BLaER1 treated with 17β-estradiol and CSF1 and Interleukin-3, amounts not matched to agents 10 nM and 100 nM (cell line): ENCODE data around the gene FTL.

Experiments used
- H3K27ac ChIP-seq, 11 experiments: shearing (Covaris generic); formaldehyde crosslinking; 2 replicates each; pipeline ENCODE4 v1.8.1; 2022
- H3K27me3 ChIP-seq, 11 experiments: shearing (Covaris generic); formaldehyde crosslinking; 2 replicates each; pipeline ENCODE4 v1.8.1; 2022
- H3K36me3 ChIP-seq, 11 experiments: shearing (Covaris generic); formaldehyde crosslinking; 2 replicates each; pipeline ENCODE4 v1.8.1; 2022
- H3K4me1 ChIP-seq, 10 experiments: shearing (Covaris generic); formaldehyde crosslinking; 2 replicates each; pipeline ENCODE4 v1.8.1; 2022
- H3K4me2 ChIP-seq, 11 experiments: shearing (Covaris generic); formaldehyde crosslinking; 2 replicates each; pipeline ENCODE4 v1.8.1; 2022
- H3K4me3 ChIP-seq, 10 experiments: shearing (Covaris generic); formaldehyde crosslinking; 2 replicates each; pipeline ENCODE4 v1.8.1; 2022
- H3K9ac ChIP-seq, 11 experiments: shearing (Covaris generic); formaldehyde crosslinking; 2 replicates each; pipeline ENCODE4 v1.8.1; 2022
- H3K9me3 ChIP-seq, 11 experiments: shearing (Covaris generic); formaldehyde crosslinking; replicated peaks in 1 of 11; 2 replicates each; pipeline ENCODE4 v1.8.1; 2022
- H4K20me1 ChIP-seq, 11 experiments: shearing (Covaris generic); formaldehyde crosslinking; 2 replicates each; pipeline ENCODE4 v1.8.1; 2022
- Cebpa-rat ChIP-seq, 11 experiments: shearing (Covaris generic); IDR thresholded peaks; 2 replicates each; pipeline ENCODE4 v1.8.1; 2022

FTL gene

GRCh38 chr19:48961051-48961649, 4.0 kb upstream of the FTL start:
- peaks cover 39 to 83% (median 70%) of the 10 kb centered on the region in 10 experiments for H3K4me1 ChIP-seq
- H4K20me1 ChIP-seq: peaks cover 9 to 15% (median 10%) of the 10 kb centered on the region in 11 experiments; a peak in 21 of 22 replicates
- peak overlapping the region in 10 of 11 experiments; percentile 91 to 99 (median 96); a peak in 18 of 22 replicates for H3K27ac ChIP-seq
- H3K4me3 ChIP-seq: 0 out of 20 replicates have a peak overlapping the region, but pooled peaks of 1 of the 10 experiments have one; percentile 11
- peaks cover 27 to 57% (median 43%) of the 10 kb centered on the region in 11 experiments for H3K36me3 ChIP-seq
- peak overlapping the region in 10 of 11 experiments; percentile 35 to 99 (median 84); a peak in 16 of 22 replicates for H3K9ac ChIP-seq
- no peak for TF ChIP-seq Cebpa-rat (IDR thresholded peaks at IDR 0.05)
- no peaks in the 10 kb centered on the region for H3K9me3 ChIP-seq
- H3K4me2 ChIP-seq: peak overlapping the region; percentile 80 to 100 (median 85); a peak in 21 of 22 replicates
- H3K27me3 ChIP-seq: no peaks in the 10 kb centered on the region

GRCh38 chr19:48961673-48962028, 3.5 kb upstream of the FTL start:
- H4K20me1 ChIP-seq: peaks cover 14 to 20% (median 15%) of the 10 kb centered on the region in 11 experiments; a peak in 21 of 22 replicates
- no peaks in the 10 kb centered on the region for H3K27me3 ChIP-seq
- H3K4me1 ChIP-seq: peaks cover 41 to 83% (median 69%) of the 10 kb centered on the region in 10 experiments
- H3K36me3 ChIP-seq: peaks cover 27 to 57% (median 44%) of the 10 kb centered on the region in 11 experiments
- peak overlapping the region; percentile 74 to 99 (median 87); a peak in 21 of 22 replicates for H3K9ac ChIP-seq
- no peak for TF ChIP-seq Cebpa-rat (IDR thresholded peaks at IDR 0.05)
- H3K27ac ChIP-seq: peak overlapping the region; percentile 91 to 99 (median 96)
- H3K4me3 ChIP-seq: peak overlapping the region in 4 of 10 experiments; percentile 42 to 59 (median 48); a peak in 4 of 20 replicates
- no peaks in the 10 kb centered on the region for H3K9me3 ChIP-seq
- peak overlapping the region; percentile 80 to 100 (median 85) for H3K4me2 ChIP-seq

- Histone ChIP-seq H3K9ac (peak overlapping the region; percentile 74 to 99 (median 87)), H3K27ac (peak overlapping the region; percentile 91 to 99 (median 96)), H3K4me3 (peak overlapping the region in 9 of 10 experiments; percentile 11 to 59 (median 39); a peak in 11 of 20 replicates), H3K27me3 (no peaks in the 10 kb centered on the region), H4K20me1 (peaks cover 20 to 26% (median 21%) of the 10 kb centered on the region in 11 experiments; a peak in 21 of 22 replicates), H3K4me1 (peaks cover 47 to 83% (median 69%) of the 10 kb centered on the region in 10 experiments), H3K36me3 (peaks cover 27 to 57% (median 45%) of the 10 kb centered on the region in 11 experiments), H3K4me2 (peak overlapping the region; percentile 80 to 100 (median 85)), H3K9me3 (no peaks in the 10 kb centered on the region)
- no peak for TF ChIP-seq Cebpa-rat (IDR thresholded peaks at IDR 0.05)
Measured at GRCh38 chr19:48962029-48962848, 2.9 kb upstream of the FTL start.

- peak overlapping the region; percentile 91 to 99 (median 96) for H3K27ac ChIP-seq
Measured at GRCh38 chr19:48962849-48963165, 2.3 kb upstream of the FTL start.

GRCh38 chr19:48963371-48964204, 1.5 kb upstream of the FTL start:
- Histone ChIP-seq H3K27me3 (no peaks in the 10 kb centered on the region), H3K4me3 (peak overlapping the region; percentile 42 to 68 (median 54); a peak in 18 of 20 replicates), H3K9me3 (no peaks in the 10 kb centered on the region), H3K36me3 (peaks cover 23 to 52% (median 43%) of the 10 kb centered on the region in 11 experiments), H3K4me1 (peaks cover 58 to 86% (median 72%) of the 10 kb centered on the region in 10 experiments), H3K4me2 (peak overlapping the region; percentile 80 to 98 (median 92)), H3K9ac (peak overlapping the region; percentile 80 to 99 (median 87)), H4K20me1 (peaks cover 23 to 39% (median 32%) of the 10 kb centered on the region in 11 experiments; a peak in 21 of 22 replicates), H3K27ac (peak overlapping the region; percentile 91 to 99 (median 96))
- no peak for TF ChIP-seq Cebpa-rat (IDR thresholded peaks at IDR 0.05)

More at GRCh38 chr19:48962849-48963165, 2.3 kb upstream of the FTL start:
- Histone ChIP-seq H3K4me3 (peak overlapping the region in 9 of 10 experiments; percentile 11 to 59 (median 39); a peak in 11 of 20 replicates), H3K27me3 (no peaks in the 10 kb centered on the region), H3K9ac (peak overlapping the region; percentile 80 to 99 (median 87)), H3K9me3 (no peaks in the 10 kb centered on the region), H3K4me1 (peaks cover 53 to 83% (median 70%) of the 10 kb centered on the region in 10 experiments), H4K20me1 (peaks cover 23 to 31% (median 26%) of the 10 kb centered on the region in 11 experiments; a peak in 21 of 22 replicates), H3K36me3 (peaks cover 25 to 52% (median 45%) of the 10 kb centered on the region in 11 experiments), H3K4me2 (peak overlapping the region; percentile 80 to 100 (median 90))
- no peak for TF ChIP-seq Cebpa-rat (IDR thresholded peaks at IDR 0.05)

- no peaks in the 10 kb centered on the region for H3K27me3 ChIP-seq
- peaks cover 23 to 43% (median 36%) of the 10 kb centered on the region in 11 experiments; a peak in 21 of 22 replicates for H4K20me1 ChIP-seq
- peaks cover 58 to 86% (median 72%) of the 10 kb centered on the region in 10 experiments for H3K4me1 ChIP-seq
- peaks cover 28 to 55% (median 49%) of the 10 kb centered on the region in 11 experiments for H3K36me3 ChIP-seq
- H3K9ac ChIP-seq: peak overlapping the region; percentile 80 to 99 (median 87)
- H3K27ac ChIP-seq: peak overlapping the region; percentile 91 to 99 (median 96)
- H3K9me3 ChIP-seq: no peaks in the 10 kb centered on the region
- no peak for TF ChIP-seq Cebpa-rat (IDR thresholded peaks at IDR 0.05)
- peak overlapping the region; percentile 42 to 68 (median 54) for H3K4me3 ChIP-seq
- peak overlapping the region; percentile 80 to 98 (median 92) for H3K4me2 ChIP-seq
Measured at GRCh38 chr19:48964205-48965039, 687 bp upstream of the FTL start.

- no peak for TF ChIP-seq Cebpa-rat (IDR thresholded peaks at IDR 0.05)
- Histone ChIP-seq H3K4me2 (peak overlapping the region; percentile 86 to 98 (median 94)), H3K9me3 (no peaks in the 10 kb centered on the region), H3K4me3 (peak overlapping the region; percentile 75 to 97 (median 88)), H3K9ac (peak overlapping the region; percentile 90 to 99 (median 96)), H3K27me3 (no peaks in the 10 kb centered on the region), H4K20me1 (peaks cover 23 to 58% (median 45%) of the 10 kb centered on the region in 11 experiments; a peak in 21 of 22 replicates), H3K36me3 (peaks cover 41 to 58% (median 51%) of the 10 kb centered on the region in 11 experiments), H3K4me1 (peaks cover 69 to 86% (median 78%) of the 10 kb centered on the region in 10 experiments), H3K27ac (peak overlapping the region; percentile 72 to 97 (median 94))
Measured at GRCh38 chr19:48965806-48966540, 864 bp downstream of the FTL start.
